ENCODE measurements around the gene SIX5.

DNA sequence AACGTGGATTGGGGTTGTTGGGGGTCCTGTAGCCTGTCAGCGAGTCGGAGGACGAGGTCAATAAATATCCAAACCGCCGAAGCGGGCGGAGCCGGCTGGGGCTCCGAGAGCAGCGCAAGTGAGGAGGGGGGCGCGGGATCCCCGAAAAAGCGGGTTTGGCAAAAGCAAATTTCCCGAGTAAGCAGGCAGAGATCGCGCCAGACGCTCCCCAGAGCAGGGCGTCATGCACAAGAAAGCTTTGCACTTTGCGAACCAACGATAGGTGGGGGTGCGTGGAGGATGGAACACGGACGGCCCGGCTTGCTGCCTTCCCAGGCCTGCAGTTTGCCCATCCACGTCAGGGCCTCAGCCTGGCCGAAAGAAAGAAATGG lies 754 bp upstream of the SIX5 start:
- TF ChIP-seq EZH2 (IDR thresholded peaks at IDR 0.05; ENCODE audit: low read depth) (no peak), CTCF (conservative IDR thresholded peaks at IDR 0.05) (no peak)

Data from PC-9 (cell line).